ENCODE results near the gene ITGA3.

The ITGA3 gene

GRCh38 chr17:50132104-50132794, 76.3 kb downstream of the ITGA3 start:
- DNase-seq: peak in 1 of 2 experiments; percentile 15

GRCh38 chr17:50133028-50133768, 77.3 kb downstream of the ITGA3 start:
- peak in 1 of 2 experiments; percentile 13 for DNase-seq

GRCh38 chr17:50133769-50134099, 77.8 kb downstream of the ITGA3 start:
- no peak for DNase-seq

- peak in 1 of 2 experiments; percentile 14 for DNase-seq
Measured at GRCh38 chr17:50134206-50135110, 78.5 kb downstream of the ITGA3 start.

GRCh38 chr17:50135316-50136095, 79.6 kb downstream of the ITGA3 start:
- DNase-seq: no peak

GRCh38 chr17:50136096-50136687, 80.3 kb downstream of the ITGA3 start:
- DNase-seq: no peak

GRCh38 chr17:50137042-50137441, 81.1 kb downstream of the ITGA3 start:
- DNase-seq: no peak

GRCh38 chr17:50139185-50139783, 83.4 kb downstream of the ITGA3 start:
- no peak for DNase-seq

All from activated T-cell treated with anti-CD3 and anti-CD28 coated beads, Interleukin-2, amount 50 U/mL, for 48 hours (primary cell).